HPDE6-E6E7 (cell line): ENCODE data around the gene ATP9A.
A peak's percentile ranks its signal among the peaks of the same experiment; 100 is the strongest.
"Not testable (repeated sequence)": the region's sequence is repeated elsewhere in the genome, so short reads cannot be mapped to it uniquely, and the experiment has no call there.

Experiments used
- DNase-seq: peaks from one replicate; pipeline ENCODE4 v3.0.0; 2011; ENCODE audit warnings: missing footprints; ENCODE audit errors: extremely low spot score

Gene ATP9A

DNA sequence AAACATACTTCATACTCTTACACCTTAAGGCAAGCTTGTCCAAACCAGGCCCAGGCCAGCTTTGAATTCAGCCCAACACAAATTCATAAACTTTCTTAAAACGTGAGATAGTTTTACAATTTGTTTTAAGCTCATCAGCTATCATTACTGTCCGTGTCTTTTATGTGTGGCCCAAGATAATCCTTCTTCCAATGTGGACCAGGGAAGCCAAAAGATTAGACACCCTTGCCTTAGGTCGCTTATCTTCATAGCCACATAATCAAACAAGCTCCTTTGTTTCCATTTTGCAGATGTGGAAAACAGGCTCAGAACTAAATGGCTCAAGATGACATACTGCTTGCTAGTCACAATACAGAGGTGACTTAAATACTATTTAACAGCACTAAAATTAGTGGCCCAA is 28.1 kb upstream of the ATP9A start:
- DNase-seq, result no peak

DNA sequence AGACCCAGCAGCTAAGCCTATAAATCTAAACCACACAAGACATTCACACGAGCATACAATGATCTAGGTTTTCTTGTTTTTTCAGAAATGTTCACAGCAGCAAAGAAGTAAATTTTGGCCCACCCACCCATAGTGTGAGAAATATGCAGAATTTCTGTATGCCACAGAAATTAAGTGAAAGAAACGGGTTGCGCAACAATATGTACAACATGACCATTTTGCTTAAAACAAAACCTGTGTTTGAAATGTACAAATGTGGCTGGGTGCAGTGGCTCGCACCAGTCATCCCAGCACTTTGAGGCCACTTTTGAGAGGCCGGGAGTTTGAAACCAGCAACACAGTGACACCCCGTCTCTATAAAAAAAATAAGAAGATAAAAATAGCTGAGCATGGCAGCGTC is 24.8 kb upstream of the ATP9A start:
- DNase-seq, result no peak

DNA sequence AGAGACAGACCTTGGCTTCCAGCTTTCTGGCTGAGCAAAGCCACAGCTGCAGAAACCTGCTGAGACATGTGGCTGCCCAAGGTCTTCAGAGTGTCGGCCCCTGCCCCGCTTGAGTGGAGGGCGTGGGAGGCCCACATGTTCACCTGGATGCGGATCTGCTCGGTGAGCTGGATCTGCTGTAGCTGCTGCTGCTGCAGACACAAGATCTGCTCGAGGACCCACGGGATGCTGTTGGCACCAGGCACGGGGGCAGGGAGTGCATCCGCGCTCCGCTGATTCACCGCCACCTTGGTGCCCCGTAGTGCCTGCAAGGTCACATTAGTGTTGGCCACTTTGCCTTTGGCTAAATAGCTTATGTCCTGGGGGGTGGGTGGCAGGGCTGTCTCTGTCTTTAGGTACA is 23.4 kb upstream of the ATP9A start:
- DNase-seq, result no peak

DNA sequence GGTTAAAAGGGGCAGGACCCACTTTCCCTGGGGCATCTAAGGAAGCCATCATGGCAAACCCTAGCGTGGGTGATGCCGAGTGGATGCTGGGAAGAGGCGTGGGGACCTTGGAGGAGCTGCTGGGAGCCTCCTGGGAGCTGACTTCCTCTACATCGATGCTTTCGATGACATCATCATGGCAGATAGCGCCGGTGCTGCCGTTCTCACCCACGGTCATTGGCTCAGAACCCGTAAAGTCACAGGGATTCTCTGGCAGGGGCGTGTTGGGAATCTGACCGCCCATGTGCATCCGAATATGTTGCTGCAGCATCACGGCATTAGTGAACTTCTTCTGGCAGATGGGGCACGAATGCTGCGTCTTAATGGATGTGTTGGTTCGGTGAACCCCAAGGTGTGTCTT is 22.1 kb upstream of the ATP9A start:
- no peak for DNase-seq

DNA sequence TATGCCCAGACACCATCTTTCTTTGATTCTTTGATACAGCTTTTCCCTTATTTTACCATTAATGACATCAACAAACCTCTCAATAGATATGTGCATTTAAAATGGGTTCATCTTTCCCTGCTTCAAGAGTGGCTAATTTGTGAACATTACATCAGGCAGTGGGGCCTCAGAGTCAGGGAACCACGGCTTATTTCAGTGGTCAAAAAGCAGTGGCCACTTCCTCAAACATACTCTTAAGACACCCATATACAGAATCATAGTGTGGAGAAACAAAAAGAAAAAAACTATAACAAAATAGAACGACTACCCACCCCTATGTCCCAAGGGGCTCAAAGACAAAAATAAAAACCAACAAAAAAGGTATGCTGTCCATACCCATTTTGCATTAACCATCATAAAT is 21.2 kb upstream of the ATP9A start:
- no peak for DNase-seq

DNA sequence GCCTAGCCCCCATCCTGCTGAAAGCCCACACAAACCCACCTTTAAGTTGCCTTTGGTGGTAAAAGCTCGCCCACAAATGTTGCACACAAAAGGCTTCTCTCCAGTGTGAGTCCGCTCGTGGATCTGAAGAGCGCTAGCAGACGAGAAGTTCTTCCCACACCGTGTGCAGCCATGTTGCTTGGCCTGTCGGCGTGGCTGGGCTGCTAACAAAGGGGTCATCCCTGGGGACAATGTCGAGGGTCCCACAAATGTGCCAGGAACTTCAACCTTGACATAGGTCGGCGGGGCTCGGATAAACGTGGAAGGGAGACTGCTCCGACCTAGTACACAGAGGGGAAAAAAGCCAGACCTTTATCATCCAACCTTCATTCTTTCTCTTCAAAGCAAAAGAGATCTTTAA is 20.6 kb upstream of the ATP9A start:
- DNase-seq, result no peak

DNA sequence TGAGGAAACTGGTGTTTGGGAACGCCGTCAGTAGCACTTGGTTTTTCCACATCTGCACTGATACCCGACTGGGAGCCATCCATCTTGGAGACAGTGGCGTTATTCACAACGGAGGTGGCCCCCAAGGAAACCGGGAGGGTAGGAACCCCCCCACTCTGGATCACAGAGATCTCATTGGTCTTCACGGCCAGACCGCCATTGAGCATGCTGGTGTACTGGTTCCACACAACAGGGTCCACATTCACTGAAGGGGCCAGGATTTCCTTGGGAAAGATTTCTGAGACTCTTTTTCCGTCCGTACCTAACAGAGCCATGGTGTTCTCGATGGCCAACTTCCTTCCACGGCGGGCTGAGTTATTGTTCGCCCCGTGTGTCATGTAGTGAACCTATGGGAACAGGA is 16.1 kb upstream of the ATP9A start:
- DNase-seq, result no peak

DNA sequence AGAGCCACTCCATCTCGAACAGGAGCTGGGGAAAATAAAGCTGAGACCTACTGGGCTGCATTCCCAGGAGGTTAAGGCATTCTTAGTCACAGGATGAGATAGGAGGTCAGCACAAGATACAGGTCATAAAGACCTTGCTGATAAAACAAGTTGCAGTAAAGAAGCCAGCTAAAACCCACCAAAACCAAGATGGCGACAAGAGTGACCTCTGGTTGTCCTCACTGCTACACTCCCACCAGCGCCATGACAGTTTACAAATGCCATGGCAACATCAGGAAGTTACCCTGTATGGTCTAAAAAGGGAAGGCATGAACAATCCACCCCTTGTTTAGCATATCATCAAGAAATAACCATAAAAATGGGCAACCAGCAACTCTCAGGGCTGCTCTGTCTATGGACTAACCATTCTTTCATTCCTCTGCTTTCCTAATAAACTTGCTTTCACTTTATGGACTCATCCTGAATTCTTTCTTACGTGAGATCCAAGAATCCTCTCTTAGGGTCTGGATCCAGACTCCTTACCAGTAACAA is 10.1 kb upstream of the ATP9A start:
- DNase-seq, result not testable (repeated sequence)

DNA sequence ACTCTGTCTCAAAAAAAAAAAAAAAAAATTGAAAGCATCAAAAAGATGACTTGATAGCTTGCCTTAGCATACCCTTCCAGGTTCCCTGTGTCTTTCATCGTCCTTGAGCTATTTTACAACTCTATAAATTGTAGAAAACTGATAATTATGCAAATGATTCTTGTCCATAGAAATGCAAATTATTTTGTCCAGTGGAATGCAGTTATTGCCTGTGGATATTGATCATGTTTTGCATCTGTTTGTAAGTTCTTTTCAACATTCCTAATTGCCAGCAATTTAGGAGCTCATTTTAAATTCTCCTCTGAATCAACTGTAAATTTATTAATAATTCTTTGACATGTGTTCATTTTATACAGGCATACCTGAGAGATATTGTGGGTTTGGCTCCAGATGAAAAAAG is 7.1 kb upstream of the ATP9A start:
- no peak for DNase-seq

DNA sequence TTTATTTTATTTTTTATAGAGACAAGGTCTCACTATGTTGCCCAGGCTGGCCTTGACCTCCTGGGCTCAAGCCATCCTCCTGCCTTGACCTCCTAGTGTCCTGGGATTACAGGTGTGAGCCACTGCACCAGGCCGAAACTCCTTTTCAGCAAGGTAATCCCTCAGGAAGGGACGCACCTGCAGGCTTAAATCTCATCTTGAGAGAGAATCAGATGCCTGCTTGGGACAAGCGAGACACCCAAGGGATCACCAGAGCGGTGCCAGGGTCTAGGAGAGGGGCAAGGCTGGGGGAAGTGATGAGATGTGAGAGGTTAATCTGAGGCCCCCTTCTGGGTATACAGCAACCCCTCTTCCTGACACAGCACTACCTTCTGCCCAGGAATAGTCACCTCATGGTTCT is 4.0 kb upstream of the ATP9A start:
- DNase-seq, result no peak

DNA sequence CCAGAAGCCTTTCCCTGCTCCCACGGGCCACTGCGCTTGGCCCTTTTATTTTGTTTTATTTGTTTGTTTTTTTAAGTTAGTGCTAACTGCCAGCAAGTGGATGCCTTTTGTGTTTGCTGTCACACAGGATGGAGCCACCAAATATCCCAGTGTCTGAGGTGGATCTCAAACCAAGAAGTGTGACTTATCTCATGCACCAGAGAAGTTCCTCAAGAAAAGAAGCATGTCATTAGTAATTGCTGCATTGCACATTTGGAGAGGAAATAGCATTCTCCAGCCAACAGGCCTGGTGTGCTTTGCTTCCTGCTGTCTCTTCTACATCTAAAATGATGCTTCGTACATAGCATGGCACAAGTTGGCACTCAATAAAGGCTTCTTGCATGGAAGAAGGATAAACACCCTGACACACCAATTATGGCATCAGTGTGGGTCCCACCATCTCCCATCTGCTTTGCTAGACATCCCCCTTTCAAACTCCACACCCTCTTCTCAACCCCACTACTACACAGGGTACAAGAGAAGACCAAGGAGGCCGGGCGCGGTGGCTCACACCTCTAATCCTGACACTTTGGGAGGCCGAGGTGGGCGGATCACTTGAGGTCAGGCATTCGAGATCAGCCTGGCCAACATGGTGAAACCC is 1.9 kb upstream of the ATP9A start:
- DNase-seq, result no peak

DNA sequence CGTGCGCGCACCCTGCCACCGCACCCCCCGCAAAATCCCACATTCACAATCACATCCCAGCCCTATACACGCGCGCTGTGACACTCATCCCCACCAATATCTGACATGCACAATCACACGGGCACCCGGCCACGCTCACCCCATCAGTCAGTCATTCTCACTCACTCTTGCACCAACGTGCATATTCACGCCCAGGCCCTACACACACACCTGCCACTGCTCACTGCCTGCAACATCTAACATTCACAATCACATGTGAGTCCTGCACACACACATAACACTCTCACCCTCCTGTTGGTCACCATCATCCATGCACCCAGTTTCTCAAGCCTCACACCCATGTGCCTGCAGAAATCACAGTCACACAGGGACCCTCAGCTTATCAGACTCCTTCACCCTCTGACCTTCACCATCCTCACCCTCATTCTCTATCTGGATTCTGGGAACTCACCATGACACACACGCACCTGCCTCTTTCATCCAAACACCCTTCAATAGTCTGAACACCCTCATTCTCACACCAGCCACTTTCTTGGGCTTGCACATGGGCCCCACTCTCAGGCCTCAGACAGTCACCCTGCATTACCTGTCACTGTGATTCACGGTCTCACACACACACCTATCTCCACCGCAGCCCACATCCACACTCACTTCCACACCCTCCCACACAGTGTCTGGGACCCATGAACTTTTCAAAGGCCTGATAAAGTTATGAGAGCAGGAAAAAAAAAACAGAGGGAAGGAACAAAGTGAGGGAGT is 748 bp upstream of the ATP9A start:
- no peak for DNase-seq

DNA sequence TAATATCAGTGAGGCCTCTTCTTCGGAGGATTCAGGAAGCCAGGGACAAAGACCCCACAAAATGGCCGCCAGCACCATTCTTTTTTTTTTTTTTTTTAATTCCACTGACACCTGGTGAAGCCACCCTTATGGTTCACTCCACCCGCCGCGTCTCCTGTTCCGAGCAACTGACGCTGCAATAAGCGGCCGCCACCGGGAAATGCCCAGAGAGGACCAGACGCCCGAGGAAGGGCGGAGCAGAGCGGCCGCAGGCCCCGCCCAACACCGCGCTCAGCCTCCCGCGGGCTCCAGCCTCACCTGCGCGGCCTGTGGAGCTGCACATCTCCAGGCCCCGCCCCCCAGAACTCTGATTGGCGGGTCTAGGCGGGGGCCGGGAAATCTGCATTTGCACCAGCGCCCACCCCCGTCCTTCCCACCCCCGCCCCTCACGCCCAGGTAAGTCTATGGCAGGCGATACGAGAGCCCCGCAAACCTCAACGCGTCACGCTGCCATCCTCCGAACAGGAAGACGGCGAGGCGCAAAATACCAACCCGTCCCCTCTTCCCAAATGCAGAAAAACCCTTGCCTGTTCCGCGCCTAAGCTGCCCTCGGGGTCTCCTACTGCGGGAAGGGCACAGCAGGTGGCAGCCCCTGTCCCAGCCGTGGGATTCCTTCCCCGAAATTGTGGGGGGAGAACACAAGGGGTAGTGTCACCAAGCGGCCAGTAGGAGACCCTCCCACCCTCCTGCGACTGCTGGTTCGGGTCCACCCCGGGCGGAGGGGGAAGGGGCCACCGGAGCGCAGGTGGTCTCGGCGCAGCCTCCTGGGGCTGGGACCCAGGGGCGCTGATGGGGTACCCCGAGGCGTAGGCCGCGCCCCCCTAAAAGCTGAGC is 960 bp downstream of the ATP9A start:
- DNase-seq, result peak; percentile 98

DNA sequence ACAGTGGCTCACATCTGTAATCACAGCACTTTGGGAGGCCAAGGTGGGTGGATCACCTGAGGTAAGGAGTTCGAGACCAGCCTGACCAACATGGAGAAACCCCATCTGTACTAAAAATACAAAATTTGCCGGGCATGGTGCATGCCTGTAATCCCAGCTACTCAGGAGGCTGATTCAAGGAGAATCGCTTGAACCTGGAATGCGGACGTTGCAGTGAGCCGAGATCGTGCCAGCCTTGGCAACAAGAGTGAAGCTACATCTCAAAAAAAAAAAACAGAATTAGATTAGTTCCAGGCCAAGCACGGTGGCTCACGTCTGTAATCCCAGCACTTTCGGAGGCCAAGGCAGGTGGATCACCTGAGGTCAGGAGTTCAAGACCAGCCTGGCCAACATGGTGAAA is 2.8 kb downstream of the ATP9A start:
- DNase-seq, result not testable (repeated sequence)

DNA sequence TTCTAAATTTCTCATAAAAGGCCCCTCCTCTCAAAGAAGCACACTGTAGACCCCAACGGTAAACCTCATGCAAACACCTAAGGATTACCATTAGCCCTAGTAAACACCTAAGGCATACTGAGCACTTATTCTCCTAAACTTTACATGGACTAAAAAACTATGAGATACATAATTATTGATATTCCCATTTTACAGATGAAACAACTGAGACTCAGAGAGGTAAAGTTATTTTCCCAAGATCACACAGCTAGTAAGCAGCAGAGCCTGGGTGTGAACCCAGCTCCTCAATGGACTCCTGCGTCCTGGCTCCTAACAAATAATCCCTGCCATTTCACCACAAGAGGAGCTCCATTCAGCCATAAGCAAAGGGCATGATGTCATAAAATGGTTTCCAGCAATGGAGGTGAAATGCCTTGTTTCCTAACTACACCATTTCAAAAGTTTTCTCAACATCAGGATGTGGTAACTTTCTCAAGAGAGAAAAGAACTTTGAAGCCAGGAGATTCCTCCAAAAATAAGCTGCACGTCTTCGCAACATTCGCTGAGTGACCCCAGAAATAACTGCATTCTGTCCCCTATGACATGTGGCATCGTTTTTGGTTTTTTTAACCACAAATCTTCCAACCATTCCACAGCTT is 4.1 kb downstream of the ATP9A start:
- no peak for DNase-seq

DNA sequence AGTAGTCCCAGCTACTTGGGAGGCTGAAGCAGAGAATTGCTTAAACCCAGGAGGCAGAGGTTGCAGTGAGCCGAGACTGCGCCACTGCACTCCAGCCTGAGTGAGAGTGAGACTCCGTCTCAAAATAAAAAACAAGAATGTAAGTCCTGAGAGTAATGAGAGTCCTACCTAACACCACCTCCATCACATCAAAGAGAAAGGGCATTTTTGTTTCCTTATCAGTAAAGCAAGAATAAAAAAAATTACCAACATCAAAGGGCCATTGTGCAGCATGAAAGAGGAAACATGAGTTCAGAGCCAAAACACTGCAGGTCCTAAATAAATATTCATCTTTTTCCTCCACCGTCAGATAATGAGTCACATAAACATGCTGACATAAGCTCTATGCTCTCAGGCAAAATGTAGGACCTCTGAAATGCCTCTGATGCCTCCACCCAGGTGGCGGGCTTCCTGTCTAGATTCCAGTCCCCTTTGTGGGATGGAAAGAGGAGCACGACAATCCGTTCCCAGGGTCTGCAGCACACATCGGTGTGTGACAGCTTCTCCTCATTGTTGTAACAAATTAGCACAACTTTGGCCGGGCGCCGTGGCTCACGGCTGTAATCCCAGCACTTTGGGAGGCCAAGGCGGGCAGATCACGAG is 7.2 kb downstream of the ATP9A start:
- DNase-seq, result no peak

DNA sequence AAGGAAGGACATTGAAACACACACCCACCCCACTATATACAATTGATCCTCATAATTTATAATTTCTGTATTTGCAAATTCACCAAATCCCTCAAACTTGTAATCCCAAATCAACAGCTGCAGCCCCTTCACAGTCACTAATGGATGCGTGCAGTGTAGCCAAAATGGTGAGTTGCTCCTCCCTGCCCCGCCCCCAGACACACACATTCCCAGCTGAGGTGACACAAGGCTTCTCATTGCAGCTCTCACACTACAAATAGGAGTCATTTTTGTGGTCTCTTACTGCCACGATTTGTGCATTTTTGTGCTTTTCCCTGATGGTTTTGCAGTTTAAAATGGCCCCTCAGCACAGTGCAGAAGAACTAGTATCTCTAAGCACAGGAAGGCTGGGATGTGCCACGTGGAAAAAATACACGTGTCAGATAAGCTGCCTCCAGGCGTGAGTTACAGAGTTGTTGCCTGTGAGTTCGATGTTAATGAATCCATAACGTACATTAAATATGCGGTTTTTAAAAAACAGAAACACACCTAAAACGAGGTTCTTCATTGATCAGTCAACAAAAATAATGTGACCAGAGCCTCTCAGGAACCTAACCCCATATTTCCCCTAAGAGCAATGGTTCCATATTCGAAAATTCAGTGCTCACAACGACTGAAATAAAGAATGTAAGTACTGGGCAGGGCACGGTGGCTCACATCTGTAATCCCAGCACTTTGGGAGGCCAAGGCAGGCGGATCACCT is 8.2 kb downstream of the ATP9A start:
- DNase-seq, result no peak

DNA sequence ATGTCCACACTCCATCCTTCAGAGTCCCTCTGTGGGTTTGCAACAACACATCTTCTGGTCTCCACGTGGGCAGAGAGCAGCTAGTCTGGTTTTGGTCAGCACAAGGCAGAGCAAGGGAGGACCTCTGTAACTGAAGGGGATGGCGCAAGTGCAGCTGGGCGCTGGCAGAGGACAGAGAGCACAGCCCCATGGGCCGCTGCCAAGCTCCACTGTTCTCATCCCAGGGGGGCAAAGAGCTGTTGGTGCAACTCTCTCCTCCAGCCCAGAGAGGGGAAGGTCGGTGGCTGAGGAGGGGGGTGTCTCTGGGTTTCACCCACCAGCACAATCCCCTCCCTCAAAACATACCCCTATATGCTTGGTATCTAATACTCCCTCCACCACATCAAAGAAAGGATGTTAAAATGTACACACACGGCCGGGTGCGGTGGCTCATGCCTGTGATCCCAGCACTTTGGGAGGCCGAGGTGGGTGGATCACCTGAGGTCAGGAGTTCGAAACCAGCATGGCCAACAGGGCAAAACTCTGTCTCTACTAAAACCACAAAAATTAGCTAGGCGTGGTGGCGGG is 9.1 kb downstream of the ATP9A start:
- DNase-seq, result no peak

DNA sequence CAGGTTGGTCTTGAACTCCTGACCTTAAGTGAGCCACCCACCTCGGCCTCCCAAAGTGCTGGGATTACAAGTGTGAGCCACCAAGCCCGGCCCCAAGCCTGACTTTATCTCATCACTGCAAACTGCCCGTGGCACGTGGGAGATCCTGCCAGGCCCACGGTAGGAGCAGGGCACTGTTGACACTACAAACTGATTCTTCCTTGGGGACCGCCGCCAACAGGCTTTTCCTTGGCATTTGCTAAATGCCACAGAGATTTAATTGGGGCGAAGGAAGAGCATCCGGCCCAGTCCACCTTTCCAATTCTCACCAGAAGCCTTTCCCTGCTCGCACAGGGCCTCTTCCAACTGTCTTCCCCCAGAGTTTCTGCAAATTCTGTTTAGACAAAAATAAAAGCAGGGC is 11.0 kb downstream of the ATP9A start:
- DNase-seq, result no peak

DNA sequence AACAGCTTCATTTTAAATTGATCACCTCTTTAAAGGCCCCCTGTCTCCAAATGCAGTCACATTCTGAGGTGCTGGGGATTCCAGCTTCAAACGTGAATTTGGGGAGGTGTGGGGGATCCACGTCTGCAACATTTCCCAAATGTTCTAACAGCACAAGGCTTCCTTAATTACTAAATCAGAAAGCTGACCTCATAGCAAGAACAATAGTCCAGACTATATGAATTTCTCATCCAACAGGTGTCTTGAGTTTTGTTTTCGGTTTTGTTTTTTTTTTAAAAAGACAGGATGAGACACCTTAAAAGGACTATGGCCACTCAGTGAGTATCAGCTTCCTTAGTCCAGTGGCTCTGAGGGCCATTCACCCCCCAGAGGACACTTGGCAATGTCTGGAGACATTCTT is 11.5 kb downstream of the ATP9A start:
- DNase-seq, result no peak
